Keratinocyte (primary cell): ENCODE data around the gene SIGLEC5.

Experiments used
- EZH2 ChIP-seq: IDR thresholded peaks from one replicate; pipeline ENCODE4 v1.6.1; 2012; ENCODE audit warnings: inconsistent platforms, mild to moderate bottlenecking, low read length, moderate library complexity
- TF ChIP-seq, protein P1 (sequence below), 3 experiments: IDR thresholded peaks in 1 of 3; conservative IDR thresholded peaks in 1 of 3; optimal IDR thresholded peaks in 1 of 3; 2 replicates in 2 of 3; 3 replicates in 1 of 3; pipeline versions ENCODE3 to v1.5.1; 2011; ENCODE audit warnings: low read length in 3 of 3, mild to moderate bottlenecking in 3 of 3, moderate library complexity in 2 of 3, control low read depth in 1 of 3, inconsistent platforms in 1 of 3; ENCODE audit not compliant: insufficient read depth in 2 of 3; ENCODE audit errors: extremely low read depth in 1 of 3

DNA sequence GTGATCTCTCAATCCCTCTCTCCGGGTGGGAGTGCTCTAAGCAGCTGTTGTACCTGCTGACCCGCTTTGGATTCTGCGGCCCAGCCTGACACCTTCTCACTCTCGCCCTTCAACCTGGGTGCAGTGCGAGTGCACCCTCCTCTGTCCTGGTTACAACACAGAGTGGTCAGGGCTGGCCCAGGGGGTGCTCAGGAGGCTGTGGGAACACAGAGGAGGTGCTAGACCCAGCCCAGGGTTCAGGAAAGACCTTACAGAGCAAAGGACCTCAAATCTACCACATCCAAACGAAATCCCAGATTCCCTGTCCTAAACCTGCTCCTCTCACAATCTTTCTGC lies 35.5 kb downstream of the SIGLEC5 start:
- no peak for TF ChIP-seq EZH2
- TF ChIP-seq, protein P1, sequence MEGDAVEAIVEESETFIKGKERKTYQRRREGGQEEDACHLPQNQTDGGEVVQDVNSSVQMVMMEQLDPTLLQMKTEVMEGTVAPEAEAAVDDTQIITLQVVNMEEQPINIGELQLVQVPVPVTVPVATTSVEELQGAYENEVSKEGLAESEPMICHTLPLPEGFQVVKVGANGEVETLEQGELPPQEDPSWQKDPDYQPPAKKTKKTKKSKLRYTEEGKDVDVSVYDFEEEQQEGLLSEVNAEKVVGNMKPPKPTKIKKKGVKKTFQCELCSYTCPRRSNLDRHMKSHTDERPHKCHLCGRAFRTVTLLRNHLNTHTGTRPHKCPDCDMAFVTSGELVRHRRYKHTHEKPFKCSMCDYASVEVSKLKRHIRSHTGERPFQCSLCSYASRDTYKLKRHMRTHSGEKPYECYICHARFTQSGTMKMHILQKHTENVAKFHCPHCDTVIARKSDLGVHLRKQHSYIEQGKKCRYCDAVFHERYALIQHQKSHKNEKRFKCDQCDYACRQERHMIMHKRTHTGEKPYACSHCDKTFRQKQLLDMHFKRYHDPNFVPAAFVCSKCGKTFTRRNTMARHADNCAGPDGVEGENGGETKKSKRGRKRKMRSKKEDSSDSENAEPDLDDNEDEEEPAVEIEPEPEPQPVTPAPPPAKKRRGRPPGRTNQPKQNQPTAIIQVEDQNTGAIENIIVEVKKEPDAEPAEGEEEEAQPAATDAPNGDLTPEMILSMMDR (optimal IDR thresholded peaks at IDR 0.05 in 1 of 3, IDR thresholded peaks at IDR 0.05 in 1 of 3, conservative IDR thresholded peaks at IDR 0.05 in 1 of 3; ENCODE audit: extremely low read depth in 1 of 3, insufficient read depth in 2 of 3, low read length in 3 of 3): no peak
